ENCODE data around the gene CDH23. TPM values are rescaled to one million over a fixed set of nuclear protein-coding genes. Genes with fewer than 3 reads are reported as not detected.

CDH23 gene
- total and polyA plus RNA-seq, 7 donors, result 1.00 to 3.8 (median 1.9) TPM

DNA sequence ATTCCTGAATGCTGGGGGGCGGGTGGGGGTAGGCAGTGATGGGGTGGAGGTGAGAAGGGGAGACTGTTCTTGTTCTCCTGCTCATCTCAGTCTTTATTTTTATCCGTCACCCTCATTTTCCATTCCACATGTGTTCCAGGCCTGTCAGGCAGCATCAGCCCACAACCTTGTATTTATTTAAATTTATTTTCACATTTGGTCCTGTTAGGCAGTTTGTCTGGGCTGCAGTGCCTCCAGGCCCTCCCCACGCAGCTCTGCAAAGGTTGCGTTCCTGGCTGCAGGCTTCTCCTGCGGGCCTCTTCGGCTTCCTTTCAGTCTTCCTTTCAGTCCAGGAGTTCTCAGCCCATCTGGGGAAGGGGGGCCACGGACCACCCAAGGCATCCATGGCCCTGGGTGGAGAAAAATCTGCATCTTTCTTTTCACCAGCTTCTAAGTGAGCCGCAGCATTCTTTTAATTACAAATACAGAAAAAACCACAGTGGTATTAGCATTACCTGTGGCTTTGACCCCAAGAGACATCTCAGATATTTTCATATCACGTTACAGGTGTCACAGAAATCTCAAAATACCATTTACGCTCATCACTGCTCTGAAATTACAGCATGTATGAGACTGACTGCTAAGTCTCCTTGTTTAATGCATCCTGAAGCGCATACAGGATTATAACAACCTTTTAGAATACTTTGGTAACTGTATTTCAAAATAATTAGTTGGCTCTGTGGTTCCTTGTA, 228.9 kb downstream of the CDH23 start:
- no peak for ATAC-seq
- WGBS, 3 donors, result 87 to 92% (median 89%) methylated on average over 11 of the region's 11 CpGs
- intact Hi-C loops (cut with DNase I), result no loop called here
- H3K27ac ChIP-seq, result no peak overlapping the region
- no peak overlapping the region for H3K4me3 ChIP-seq
- H3K27me3 ChIP-seq (ENCODE audit: insufficient read depth in 3 of 3, low read length in 2 of 3), result no peaks in the 10 kb centered on the region
- DNase-seq, result no peak
- H3K4me1 ChIP-seq, result no peaks in the 10 kb centered on the region
- no peaks in the 10 kb centered on the region for H3K36me3 ChIP-seq (ENCODE audit: insufficient read depth in 1 of 2, low read depth in 1 of 2)
- no peak for TF ChIP-seq CTCF (IDR thresholded peaks at IDR 0.05)
- H3K9me3 ChIP-seq, result no peaks in the 10 kb centered on the region

DNA sequence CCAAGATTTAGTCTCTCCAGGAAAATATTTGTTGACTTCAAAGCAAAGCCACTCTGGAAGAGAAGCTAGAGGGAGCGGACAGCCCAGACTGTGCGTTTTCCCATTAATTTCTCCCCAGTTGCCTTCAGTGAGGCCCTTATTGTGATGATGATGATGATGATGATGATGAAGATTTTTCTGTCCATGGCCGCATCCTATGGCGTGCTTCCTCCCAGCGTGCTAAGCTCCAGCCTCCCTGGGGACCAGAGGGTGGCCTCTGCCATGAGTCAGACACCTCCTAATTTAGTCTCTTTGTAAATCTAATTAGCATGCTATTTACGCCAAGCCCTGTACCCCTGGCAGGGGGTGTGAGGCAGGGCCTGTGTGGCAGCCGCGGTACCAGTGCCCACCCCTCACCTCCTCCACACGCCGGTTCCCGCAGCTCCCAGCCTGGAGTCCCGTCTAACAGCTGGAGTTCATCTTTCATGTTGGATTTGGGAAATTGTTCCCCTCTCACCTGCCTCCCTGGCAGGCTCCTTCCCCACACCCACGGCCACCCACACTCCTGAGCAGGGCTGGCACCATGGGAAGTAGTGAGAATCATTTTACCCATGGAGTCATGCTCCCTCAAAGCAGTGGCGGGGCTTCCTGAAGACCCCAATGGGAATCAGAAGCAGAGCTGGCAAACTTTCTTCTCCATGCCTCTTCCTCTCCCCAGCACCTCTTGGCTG, 230.7 kb downstream of the CDH23 start:
- WGBS, 3 donors, result 57 to 72% (median 61%) methylated on average over 14 of the region's 14 CpGs

DNA sequence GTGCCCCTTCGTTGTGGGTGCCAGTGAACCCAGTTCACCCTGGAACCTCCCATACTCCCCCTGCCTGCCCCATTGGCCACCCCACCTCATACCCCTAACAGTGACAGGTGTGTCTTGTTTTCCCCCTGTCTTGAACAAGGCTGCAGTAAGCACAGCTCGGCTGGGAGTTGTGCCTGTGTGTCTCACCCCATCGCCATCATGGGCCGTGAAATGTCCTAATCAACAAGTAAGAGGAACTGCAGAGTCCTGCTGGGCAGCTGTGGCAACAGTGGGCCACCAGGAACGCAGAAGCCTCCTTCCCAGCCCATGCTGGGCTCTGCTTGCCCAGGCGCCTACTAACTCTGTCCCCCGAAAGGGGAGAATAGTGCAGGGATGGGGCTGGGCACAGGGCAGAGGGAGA, 231.2 kb downstream of the CDH23 start:
- TF ChIP-seq CTCF (IDR thresholded peaks at IDR 0.05), result no peak
- no peaks in the 10 kb centered on the region for H3K27me3 ChIP-seq (ENCODE audit: insufficient read depth in 3 of 3, low read length in 2 of 3)
- H3K36me3 ChIP-seq (ENCODE audit: insufficient read depth in 1 of 2, low read depth in 1 of 2), result no peaks in the 10 kb centered on the region
- 63 to 82% (median 74%) methylated on average over 7 of the region's 7 CpGs for WGBS, 3 donors
- no peaks in the 10 kb centered on the region for H3K4me1 ChIP-seq
- intact Hi-C loops (cut with DNase I), result no loop called here
- ATAC-seq (no peak), DNase-seq (no peak)
- H3K27ac ChIP-seq, result no peak overlapping the region
- no peaks in the 10 kb centered on the region for H3K9me3 ChIP-seq
- no peak overlapping the region for H3K4me3 ChIP-seq

More for the DNA sequence above, 230.7 kb downstream of the CDH23 start:
- Histone ChIP-seq H3K27ac (no peak overlapping the region), H3K4me3 (no peak overlapping the region), H3K9me3 (no peaks in the 10 kb centered on the region), H3K36me3 (ENCODE audit: insufficient read depth in 1 of 2, low read depth in 1 of 2) (no peaks in the 10 kb centered on the region), H3K4me1 (no peaks in the 10 kb centered on the region), H3K27me3 (ENCODE audit: insufficient read depth in 3 of 3, low read length in 2 of 3) (no peaks in the 10 kb centered on the region)
- no peak for TF ChIP-seq CTCF (IDR thresholded peaks at IDR 0.05)
- ATAC-seq, result no peak
- no peak for DNase-seq
- intact Hi-C loops (cut with DNase I), result no loop called here

DNA sequence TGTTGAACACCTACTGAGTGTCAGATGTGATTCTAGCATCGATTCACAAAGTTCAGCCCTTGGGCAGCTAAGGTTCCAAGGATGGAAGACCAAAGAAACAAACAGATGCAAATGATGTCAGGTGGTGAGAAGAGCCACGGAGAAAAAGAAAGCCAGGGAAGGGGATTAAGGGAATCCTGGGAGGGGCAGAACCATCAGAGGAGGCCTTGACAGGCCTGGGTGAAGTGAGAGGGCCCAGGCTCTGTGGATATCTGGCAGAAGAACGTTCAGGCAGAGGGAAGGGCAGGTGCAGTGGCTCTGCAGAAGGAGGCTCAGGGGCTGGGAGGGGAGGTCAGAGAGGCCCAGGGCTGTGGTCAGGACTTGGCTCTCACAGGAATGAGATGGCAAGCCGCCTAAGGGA, 232.4 kb downstream of the CDH23 start:
- Histone ChIP-seq H3K27me3 (ENCODE audit: insufficient read depth in 3 of 3, low read length in 2 of 3) (no peaks in the 10 kb centered on the region), H3K4me1 (no peaks in the 10 kb centered on the region), H3K9me3 (no peaks in the 10 kb centered on the region), H3K4me3 (no peak overlapping the region), H3K27ac (no peak overlapping the region), H3K36me3 (ENCODE audit: insufficient read depth in 1 of 2, low read depth in 1 of 2) (no peaks in the 10 kb centered on the region)
- intact Hi-C loops (cut with DNase I), result no loop called here
- 78 to 83% (median 78%) methylated on average over 4 of the region's 4 CpGs for WGBS, 3 donors
- ATAC-seq, result no peak
- no peak for TF ChIP-seq CTCF (IDR thresholded peaks at IDR 0.05)
- DNase-seq, result no peak

All from psoas muscle (tissue), 8 donors.